Lung (tissue), 12 donors: ENCODE results near the gene NR2C1. TPM values are rescaled to one million over a fixed set of nuclear protein-coding genes. Genes with fewer than 3 reads are reported as not detected.

Experiments
- ATAC-seq: fragments of 200-7000 bp; cut with Tn5 transposase; one replicate; pipeline ENCODE4 v1.9.1; 2020; ENCODE audit warnings: moderate number of reproducible peaks; ENCODE audit not compliant: insufficient read depth, low FRiP score
- DNase-seq, 3 donors: peaks; one replicate each; pipeline ENCODE4 v3.0.0-alpha.2; 2013 to 2017
- H3K27ac ChIP-seq, 2 donors: one replicate each; pipeline ENCODE4 v1.5.1; 2013; ENCODE audit warnings: mild to moderate bottlenecking in 2 of 2, moderate library complexity in 2 of 2, control low read depth in 1 of 2, inconsistent platforms in 1 of 2, low read depth in 1 of 2, low read length in 1 of 2
- H3K27me3 ChIP-seq, 3 donors: one replicate each; pipeline ENCODE4 v1.5.1; 2013; ENCODE audit warnings: low read length in 2 of 3; ENCODE audit not compliant: control insufficient read depth in 3 of 3, insufficient read depth in 3 of 3
- H3K36me3 ChIP-seq, 4 donors: one replicate each; pipeline ENCODE4 v1.5.1; 2013; ENCODE audit warnings: low read length in 4 of 4, mild to moderate bottlenecking in 1 of 4, moderate library complexity in 1 of 4; ENCODE audit not compliant: control insufficient read depth in 4 of 4, insufficient read depth in 4 of 4
- H3K4me1 ChIP-seq, 5 donors: one replicate each; pipeline ENCODE4 v1.5.1; 2013; ENCODE audit warnings: low read length in 5 of 5, mild to moderate bottlenecking in 2 of 5, moderate library complexity in 1 of 5; ENCODE audit not compliant: control insufficient read depth in 5 of 5, insufficient read depth in 5 of 5
- H3K4me3 ChIP-seq: one replicate; pipeline ENCODE4 v1.5.1; 2013; ENCODE audit warnings: mild to moderate bottlenecking, control low read depth, moderate library complexity
- H3K9ac ChIP-seq, 2 donors: one replicate each; pipeline ENCODE4 v1.5.1; 2013; ENCODE audit warnings: low read length in 2 of 2, control low read depth in 1 of 2; ENCODE audit not compliant: insufficient read depth in 1 of 2
- H3K9me3 ChIP-seq, 4 donors: one replicate each; pipeline ENCODE4 v1.5.1; 2013; ENCODE audit warnings: low read length in 3 of 4, mild to moderate bottlenecking in 1 of 4, moderate library complexity in 1 of 4; ENCODE audit not compliant: control insufficient read depth in 4 of 4, insufficient read depth in 3 of 4
- CTCF ChIP-seq: IDR thresholded peaks from 2 replicates; pipeline ENCODE4 v1.5.1; 2012; ENCODE audit warnings: mild to moderate bottlenecking; ENCODE audit errors: control extremely low read depth, extremely low read depth
- WGBS, 2 donors: extraction: QIAGEN DNeasy Blood & Tissue Kit; methylation state at CpG; one replicate each; pipeline ENCODE4 v1.1.7; 2013; 5-methylcytosine and 5-hydroxymethylcytosine counted together
- polyA plus RNA-seq, 2 donors: library from polyadenylated mRNA; stranded (reverse); fragments of 200-250 nt; gene quantifications; one replicate each; pipeline ENCODE4 v1.2.1, GENCODE V29; 2013
- total RNA-seq, 2 donors: library from RNA; depleted of rRNA in 1 of 2; stranded (reverse); fragments of >200 nt in 1 of 2; gene quantifications; one replicate each; pipeline ENCODE4 v1.2.1, GENCODE V29; 2014 to 2021
- donor health status: control.
- donor health status: control.
- donor health status: Bipolar disorder and iron deficiency.
- donor health status: healthy.
- donor health status: DM: yes; HTN: yes; CAD: no.

The NR2C1 gene
- total and polyA plus RNA-seq, 4 donors, result 8.6 to 85.2 (median 51.3) TPM

GRCh38 chr12:95117178-95117599 lies 43.8 kb upstream of the NR2C1 start:
- Histone ChIP-seq H3K9me3 (no peaks in the 10 kb centered on the region), H3K9ac (no peak overlapping the region), H3K4me3 (no peak overlapping the region), H3K27ac (no peak overlapping the region), H3K4me1 (peaks cover 0 to 8% (median 4%) of the 10 kb centered on the region in 5 donors), H3K27me3 (no peaks in the 10 kb centered on the region), H3K36me3 (peaks cover 0 to 5% (median 4%) of the 10 kb centered on the region in 4 donors)
- TF ChIP-seq CTCF, result peak; percentile 76
- DNase-seq, result peak; percentile 58 to 90 (median 87)
- 44 to 47% methylated on average over 2 of the region's 2 CpGs for WGBS, 2 donors
- peak; percentile 85 for ATAC-seq

- Histone ChIP-seq H3K9me3 (no peaks in the 10 kb centered on the region), H3K4me3 (no peak overlapping the region), H3K36me3 (peaks cover 0 to 5% (median 4%) of the 10 kb centered on the region in 4 donors), H3K9ac (no peak overlapping the region), H3K4me1 (peaks cover 0 to 8% (median 4%) of the 10 kb centered on the region in 5 donors), H3K27ac (peak overlapping the region in 1 of 2 donors; percentile 33), H3K27me3 (no peaks in the 10 kb centered on the region)
- ATAC-seq (peak; percentile 29), DNase-seq (no peak)
- whole genome bisulfite sequencing, 2 donors, result 68 to 76% methylated on average over 3 of the region's 3 CpGs
- no peak for TF ChIP-seq CTCF
Observed at GRCh38 chr12:95116773-95117172, 43.4 kb upstream of the NR2C1 start.

DNA sequence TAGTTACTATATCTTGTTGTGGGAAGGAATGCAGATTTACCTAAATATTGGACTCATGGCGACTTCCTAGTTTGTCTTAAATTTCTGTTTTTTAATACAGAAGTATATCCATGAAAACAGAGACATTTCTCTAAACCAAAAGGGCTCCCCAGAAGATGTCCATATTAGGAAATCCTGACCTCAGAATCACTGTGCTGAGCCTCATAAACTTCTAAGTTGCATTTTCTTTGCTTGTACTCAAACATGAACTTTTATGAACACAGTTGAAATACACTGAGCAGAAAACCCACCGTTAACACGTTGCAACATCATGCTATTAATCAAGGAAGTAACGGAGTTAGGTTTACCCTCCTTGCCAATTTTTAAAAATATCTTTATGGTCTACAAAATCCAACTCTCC lies 42.9 kb upstream of the NR2C1 start:
- DNase-seq (no peak), ATAC-seq (no peak)
- H3K36me3 ChIP-seq, result peaks cover 0 to 7% (median 5%) of the 10 kb centered on the region in 4 donors
- no peak for TF ChIP-seq CTCF
- no peaks in the 10 kb centered on the region for H3K9me3 ChIP-seq
- H3K4me3 ChIP-seq, result no peak overlapping the region
- no peak overlapping the region for H3K9ac ChIP-seq
- no peaks in the 10 kb centered on the region for H3K27me3 ChIP-seq
- no peak overlapping the region for H3K27ac ChIP-seq
- peaks cover 0 to 8% (median 4%) of the 10 kb centered on the region in 5 donors for H3K4me1 ChIP-seq
- 47 to 52% methylated on average over 4 of the region's 4 CpGs for WGBS, 2 donors

DNA sequence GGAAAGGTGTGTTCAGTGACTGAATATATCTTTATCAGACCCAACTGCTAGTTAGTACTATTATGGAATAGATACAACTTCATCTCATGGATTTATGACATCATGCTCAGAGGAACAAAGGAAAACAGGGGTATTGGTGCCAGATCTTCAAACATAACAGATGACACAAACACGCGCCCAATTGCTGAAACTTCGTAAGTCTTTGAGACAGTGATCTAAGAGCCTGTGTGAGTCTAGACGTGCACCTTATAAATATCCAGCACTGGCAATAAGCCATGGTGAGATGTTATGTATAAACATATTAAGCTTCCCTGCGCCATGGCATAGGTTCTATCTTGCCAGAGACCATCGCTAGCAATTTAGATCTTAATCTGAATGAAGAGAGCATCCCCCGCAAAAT lies 42.2 kb upstream of the NR2C1 start:
- H3K27me3 ChIP-seq, result no peaks in the 10 kb centered on the region
- no peak overlapping the region for H3K4me3 ChIP-seq
- no peak overlapping the region for H3K27ac ChIP-seq
- ATAC-seq (no peak), DNase-seq (no peak)
- no peaks in the 10 kb centered on the region for H3K9me3 ChIP-seq
- peaks cover 0 to 8% (median 4%) of the 10 kb centered on the region in 5 donors for H3K4me1 ChIP-seq
- no peak for TF ChIP-seq CTCF
- no peak overlapping the region for H3K9ac ChIP-seq
- 78% methylated on average over 7 of the region's 7 CpGs for WGBS, 2 donors
- peaks cover 0 to 10% (median 6%) of the 10 kb centered on the region in 4 donors for H3K36me3 ChIP-seq
